Stomach (tissue), 4 donors: ENCODE measurements around the gene FCN2.

Source experiments
- CTCF ChIP-seq, 7 experiments: fragments of 450-650 bp in 4 of 7; fragments of 200-600 bp in 3 of 7; sonication (generic) in 3 of 7; IDR thresholded peaks; one replicate each; pipeline ENCODE4 v1.5.1; 2016 to 2019; ENCODE audit warnings: antibody characterized with exemption in 7 of 7, control low read depth in 2 of 7, mild to moderate bottlenecking in 1 of 7
- EP300 ChIP-seq: sonication (generic); formaldehyde crosslinking; IDR thresholded peaks from one replicate; pipeline ENCODE4 v1.6.1; 2017; ENCODE audit warnings: antibody characterized with exemption
- POLR2A ChIP-seq, 4 donors: fragments of 450-650 bp; IDR thresholded peaks; one replicate each; pipeline ENCODE4 v1.6.1; 2016; ENCODE audit warnings: antibody characterized with exemption in 4 of 4, control low read depth in 2 of 4, mild to moderate bottlenecking in 1 of 4, moderate library complexity in 1 of 4
- POLR2AphosphoS5 ChIP-seq, 3 donors: sonication (generic); formaldehyde crosslinking; IDR thresholded peaks; one replicate each; pipeline ENCODE4 v1.6.1; 2016; ENCODE audit warnings: antibody characterized with exemption in 3 of 3

- TF ChIP-seq POLR2AphosphoS5 (IDR thresholded peaks at IDR 0.05) = no peak
- TF ChIP-seq CTCF (IDR thresholded peaks at IDR 0.05) = no peak
- no peak for TF ChIP-seq POLR2A (IDR thresholded peaks at IDR 0.05)
- no peak for TF ChIP-seq EP300
Measured at GRCh38 chr9:134895908-134896833, 15.6 kb downstream of the FCN2 start.
